Smooth muscle cell (in vitro differentiated cells): Measurements from ENCODE around the gene ANP32B. TPM values are rescaled to one million over a fixed set of nuclear protein-coding genes. Genes with fewer than 3 reads are reported as not detected.
A peak's percentile ranks its signal among the peaks of the same experiment; 100 is the strongest.

Experiments
- DNase-seq: peaks from one replicate; lab custom pipeline; 2025; ENCODE audit not compliant: unreplicated experiment; lab: John Stamatoyannopoulos, UW
- H2AFZ ChIP-seq: fragments of 200-600 bp; sonication (generic); 2 replicates; pipeline ENCODE4 v1.6.0; 2016; ENCODE audit warnings: antibody characterized with exemption, low read depth, mild to moderate bottlenecking
- H3F3A ChIP-seq: fragments of 200-600 bp; sonication (generic); 2 replicates; pipeline ENCODE4 v1.6.0; 2017; ENCODE audit warnings: antibody characterized with exemption, low read depth
- H3K27ac ChIP-seq: fragments of 200-600 bp; sonication (generic); 2 replicates; pipeline ENCODE4 v1.5.1; 2016; ENCODE audit warnings: low read depth, mild to moderate bottlenecking
- H3K27me3 ChIP-seq: fragments of 200-600 bp; sonication (generic); 2 replicates; pipeline ENCODE4 v1.6.1; 2016; ENCODE audit warnings: low read depth, mild to moderate bottlenecking
- H3K36me3 ChIP-seq: fragments of 200-600 bp; sonication (generic); 2 replicates; pipeline ENCODE4 v1.5.1; 2016; ENCODE audit warnings: low read depth
- H3K4me1 ChIP-seq: fragments of 200-600 bp; sonication (generic); 2 replicates; pipeline ENCODE4 v1.5.1; 2016; ENCODE audit warnings: low read depth
- H3K4me2 ChIP-seq: fragments of 200-600 bp; sonication (generic); 2 replicates; pipeline ENCODE4 v1.6.0; 2016; ENCODE audit warnings: mild to moderate bottlenecking
- H3K4me3 ChIP-seq: fragments of 200-600 bp; sonication (generic); 2 replicates; pipeline ENCODE4 v1.5.1; 2016; ENCODE audit warnings: mild to moderate bottlenecking
- H3K79me2 ChIP-seq: fragments of 200-600 bp; sonication (generic); 2 replicates; pipeline ENCODE4 v1.6.0; 2016; ENCODE audit warnings: low read depth, mild to moderate bottlenecking
- H3K9ac ChIP-seq: fragments of 200-600 bp; sonication (generic); 2 replicates; pipeline ENCODE4 v1.6.0; 2016; ENCODE audit warnings: low read depth
- H3K9me3 ChIP-seq: fragments of 200-600 bp; sonication (generic); replicated peaks from 2 replicates; pipeline ENCODE4 v1.5.1; 2016; ENCODE audit warnings: low read depth
- H4K20me1 ChIP-seq: fragments of 200-600 bp; sonication (generic); 2 replicates; pipeline ENCODE4 v1.6.0; 2016; ENCODE audit warnings: low read depth
- WGBS: methylation state at CpG from one replicate; pipeline ENCODE4 v1.1.7; 2016; ENCODE audit warnings: low lambda C conversion rate; 5-methylcytosine and 5-hydroxymethylcytosine counted together
- polyA plus RNA-seq: library from polyadenylated mRNA; unstranded; fragments of >200 nt; fragmentation: Nextera tagmentation; extraction: Ambion mirVana; gene quantifications from 2 replicates; pipeline ENCODE4 v1.2.1, GENCODE V29; 2016
- total RNA-seq: library from RNA; depleted of rRNA; stranded (reverse); fragments of >200 nt; gene quantifications from 2 replicates; pipeline ENCODE4 v1.2.3, GENCODE V29; 2014
- TF ChIP-seq, protein P1 (sequence below): fragments of 200-600 bp; sonication (generic); IDR thresholded peaks from 2 replicates; pipeline ENCODE4 v1.5.1; 2017; ENCODE audit warnings: borderline replicate concordance, mild to moderate bottlenecking, antibody characterized with exemption; ENCODE audit not compliant: insufficient read depth, poor library complexity, severe bottlenecking

The ANP32B gene
- total and polyA plus RNA-seq, 2 experiments from 2014 or later, result 21.3 to 52.4 TPM

DNA sequence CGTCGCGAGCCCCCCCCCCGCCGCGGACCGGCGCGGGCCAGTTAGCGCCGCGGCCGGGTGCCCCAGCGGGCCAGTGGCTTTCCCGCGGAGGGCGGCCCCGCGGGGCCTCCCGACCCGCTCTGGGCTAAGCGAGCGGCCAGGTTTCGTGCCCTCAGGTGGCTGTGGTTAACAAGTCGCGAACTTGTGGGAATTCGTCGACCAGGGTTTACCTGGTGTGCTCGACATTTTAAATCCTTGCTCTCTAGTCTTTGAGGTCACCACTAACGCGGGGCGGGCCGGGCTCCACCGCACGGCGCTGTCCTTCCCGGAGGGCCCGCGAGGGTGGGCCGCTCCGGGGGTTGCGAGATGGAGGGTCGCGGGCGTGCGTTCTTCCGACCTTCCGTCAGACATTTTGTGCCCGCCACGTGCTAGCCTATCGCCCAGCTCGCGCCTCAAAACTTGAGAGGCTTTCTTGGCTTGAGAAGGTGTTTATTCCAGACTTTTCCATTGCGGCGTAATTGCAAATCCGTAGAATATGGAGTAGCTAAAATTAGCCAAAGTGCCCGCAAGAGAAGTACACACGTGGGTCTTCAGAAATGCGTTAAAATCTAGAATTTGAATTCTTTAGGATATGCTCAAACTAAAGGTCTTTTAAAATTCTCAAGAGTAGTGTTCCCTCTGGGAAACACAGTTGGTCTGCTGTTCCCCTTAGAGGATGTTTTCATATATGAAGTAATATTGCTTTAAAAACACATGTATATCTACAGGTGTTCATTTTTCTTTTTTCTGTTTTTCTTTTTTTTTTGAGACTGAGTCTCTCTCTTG lies 2.1 kb downstream of the ANP32B start:
- TF ChIP-seq, protein P1, sequence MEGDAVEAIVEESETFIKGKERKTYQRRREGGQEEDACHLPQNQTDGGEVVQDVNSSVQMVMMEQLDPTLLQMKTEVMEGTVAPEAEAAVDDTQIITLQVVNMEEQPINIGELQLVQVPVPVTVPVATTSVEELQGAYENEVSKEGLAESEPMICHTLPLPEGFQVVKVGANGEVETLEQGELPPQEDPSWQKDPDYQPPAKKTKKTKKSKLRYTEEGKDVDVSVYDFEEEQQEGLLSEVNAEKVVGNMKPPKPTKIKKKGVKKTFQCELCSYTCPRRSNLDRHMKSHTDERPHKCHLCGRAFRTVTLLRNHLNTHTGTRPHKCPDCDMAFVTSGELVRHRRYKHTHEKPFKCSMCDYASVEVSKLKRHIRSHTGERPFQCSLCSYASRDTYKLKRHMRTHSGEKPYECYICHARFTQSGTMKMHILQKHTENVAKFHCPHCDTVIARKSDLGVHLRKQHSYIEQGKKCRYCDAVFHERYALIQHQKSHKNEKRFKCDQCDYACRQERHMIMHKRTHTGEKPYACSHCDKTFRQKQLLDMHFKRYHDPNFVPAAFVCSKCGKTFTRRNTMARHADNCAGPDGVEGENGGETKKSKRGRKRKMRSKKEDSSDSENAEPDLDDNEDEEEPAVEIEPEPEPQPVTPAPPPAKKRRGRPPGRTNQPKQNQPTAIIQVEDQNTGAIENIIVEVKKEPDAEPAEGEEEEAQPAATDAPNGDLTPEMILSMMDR, result no peak

DNA sequence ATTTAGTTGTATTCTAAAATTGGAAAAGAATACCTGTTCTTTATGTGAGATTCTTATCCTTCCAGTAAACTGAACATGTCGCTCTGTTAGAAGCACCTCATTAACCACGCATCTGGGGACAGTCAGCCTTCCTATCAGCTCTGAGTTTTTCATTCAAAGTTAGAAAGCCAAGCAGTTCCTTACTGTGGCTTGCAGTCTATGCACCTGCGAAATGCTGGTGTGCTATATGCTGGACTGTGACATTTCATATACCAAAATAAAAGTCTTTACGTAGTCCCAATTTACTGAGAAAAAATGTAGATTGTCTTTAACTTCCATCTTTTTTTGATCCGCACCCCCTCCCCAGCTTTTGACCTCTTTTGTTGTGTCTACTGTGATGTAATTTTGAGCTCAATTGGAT lies 4.3 kb downstream of the ANP32B start:
- Histone ChIP-seq H2AFZ (no peak overlapping the region), H3K36me3 (no peaks in the 10 kb centered on the region), H3K27ac (no peak overlapping the region), H3F3A (peaks cover 2% of the 10 kb centered on the region), H3K9me3 (no peaks in the 10 kb centered on the region), H3K4me3 (no peak overlapping the region), H3K9ac (no peak overlapping the region), H3K27me3 (no peaks in the 10 kb centered on the region), H3K4me2 (no peak overlapping the region), H3K79me2 (peaks cover 76% of the 10 kb centered on the region), H4K20me1 (peaks cover 75% of the 10 kb centered on the region), H3K4me1 (peaks cover 7% of the 10 kb centered on the region)
- TF ChIP-seq, protein P1, result no peak
- DNase-seq, result no peak
- 92% methylated on average over 5 of the region's 5 CpGs for WGBS

More for the DNA sequence above, 2.1 kb downstream of the ANP32B start:
- peak overlapping the region; percentile 91 for H3K4me2 ChIP-seq
- peak overlapping the region; percentile 99 for H3K4me3 ChIP-seq
- H3K27ac ChIP-seq, result peak overlapping the region; percentile 82
- no peaks in the 10 kb centered on the region for H3K27me3 ChIP-seq
- H4K20me1 ChIP-seq, result peaks cover 53% of the 10 kb centered on the region
- H3K9me3 ChIP-seq, result no peaks in the 10 kb centered on the region
- H3K79me2 ChIP-seq, result peaks cover 55% of the 10 kb centered on the region
- H3K36me3 ChIP-seq, result no peaks in the 10 kb centered on the region
- peak overlapping the region; percentile 15 for H3K9ac ChIP-seq
- 10% methylated on average over 59 of the region's 59 CpGs for WGBS
- peaks cover 17% of the 10 kb centered on the region for H3K4me1 ChIP-seq
- H2AFZ ChIP-seq, result peak overlapping the region; percentile 54
- no peak for DNase-seq
- peaks cover 5% of the 10 kb centered on the region for H3F3A ChIP-seq

DNA sequence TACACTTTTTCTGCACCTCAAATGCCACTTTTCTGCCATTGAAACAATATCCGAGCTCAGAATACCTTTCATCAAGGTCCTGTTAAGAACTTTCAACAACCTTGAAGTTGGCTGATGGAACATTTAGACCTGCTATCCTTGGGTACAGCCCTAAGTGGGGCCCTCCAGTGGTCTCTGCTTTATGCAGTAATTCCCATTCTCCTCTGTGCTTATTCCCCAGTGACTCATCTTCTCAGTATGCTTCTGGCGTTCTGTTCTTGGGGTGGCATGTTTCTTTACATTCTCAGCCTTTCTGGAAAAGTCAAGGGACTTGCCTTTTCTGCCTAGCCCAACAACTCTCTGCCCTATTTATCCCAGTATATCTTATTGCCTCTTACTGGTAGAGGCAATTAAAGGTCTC lies 7.1 kb downstream of the ANP32B start:
- no peaks in the 10 kb centered on the region for H3K27me3 ChIP-seq
- H3K4me1 ChIP-seq, result peaks cover 1% of the 10 kb centered on the region
- peak overlapping the region; percentile 47 for H3K27ac ChIP-seq
- no peak overlapping the region for H2AFZ ChIP-seq
- H3F3A ChIP-seq, result no peaks in the 10 kb centered on the region
- no peak for DNase-seq
- H4K20me1 ChIP-seq, result peaks cover 100% of the 10 kb centered on the region
- 42% methylated on average over 2 of the region's 2 CpGs for WGBS
- no peak overlapping the region for H3K4me3 ChIP-seq
- peaks cover 90% of the 10 kb centered on the region for H3K79me2 ChIP-seq
- peak overlapping the region; percentile 62 for H3K4me2 ChIP-seq
- H3K36me3 ChIP-seq, result peaks cover 3% of the 10 kb centered on the region
- H3K9me3 ChIP-seq, result no peaks in the 10 kb centered on the region
- no peak overlapping the region for H3K9ac ChIP-seq
- TF ChIP-seq, protein P1, result no peak
